HCT116 (cell line): ENCODE data around the gene TTBK1. TPM values are rescaled to one million over a fixed set of nuclear protein-coding genes. Genes with fewer than 3 reads are reported as not detected.

Experiments used
- ATAC-seq: fragments of 200-7000 bp; cut with Tn5 transposase; 2 replicates; pipeline ENCODE4 v1.9.1; 2020; ENCODE audit warnings: mild to moderate bottlenecking, moderate library complexity
- BruUV-seq: library from RNA; stranded (reverse); fragments of 400-500 nt; replicated peaks from 2 replicates; lab custom pipeline; 2021; lab: Mats Ljungman, UMichigan
- CTCF ChIA-PET: fragments of 300-600 bp; sonication (Branson Sonifier 250); formaldehyde crosslinking; loops from one replicate; lab custom pipeline; 2021; ENCODE audit warnings: antibody characterized with exemption; lab: Charles Lee
- POLR2A ChIA-PET: fragments of 300-600, 350-600 bp; sonication (Branson Sonifier 250); formaldehyde crosslinking; loops from one replicate; lab custom pipeline; 2021; ENCODE audit warnings: antibody characterized with exemption; lab: Charles Lee
- RAD21 ChIA-PET, 2 experiments: fragments of 300-600 bp; sonication (Branson Sonifier 250); formaldehyde crosslinking; loops; one replicate each; lab custom pipeline; 2023; ENCODE audit warnings: low total read pairs in 2 of 2; ENCODE audit not compliant: uncharacterized antibody in 2 of 2, unreplicated experiment in 2 of 2, low non-redundant PET in 1 of 2; lab: Charles Lee
- DNase-seq: peaks from one replicate; pipeline ENCODE4 v3.0.0-alpha.2; 2010; ENCODE audit warnings: low read depth, low spot score
- H2AFZ ChIP-seq: fragments of 200-600 bp; shearing (Covaris generic), sonication (generic); 2 replicates; pipeline ENCODE4 v1.6.1; 2017; ENCODE audit warnings: low read depth, mixed run types, mixed read lengths, antibody characterized with exemption, low read length; ENCODE audit not compliant: poor library complexity, severe bottlenecking
- H3K27ac ChIP-seq: 2 replicates; pipeline ENCODE4 v1.5.1; 2012; ENCODE audit warnings: low read depth, low read length
- H3K27me3 ChIP-seq: fragments of 200-600 bp; sonication (generic); 2 replicates; pipeline ENCODE4 v1.6.1; 2016; ENCODE audit warnings: mixed run types, low read length, mixed read lengths; ENCODE audit not compliant: insufficient read depth
- H3K36me3 ChIP-seq, 2 experiments: fragments of 200-500 bp in 1 of 2; fragments of 200-600 bp in 1 of 2; sonication (Bioruptor generic) in 1 of 2; sonication (generic) in 1 of 2; 2 replicates each; pipeline versions ENCODE4 v1.5.1 to v1.6.1; 2014 to 2016; ENCODE audit warnings: low read length in 2 of 2, inconsistent platforms in 1 of 2, mixed read lengths in 1 of 2, mixed run types in 1 of 2; ENCODE audit not compliant: insufficient read depth in 2 of 2, control insufficient read depth in 1 of 2
- H3K4me1 ChIP-seq, 2 experiments: fragments of 200-600 bp in 1 of 2; sonication (generic) in 1 of 2; 2 replicates each; pipeline versions ENCODE4 v1.5.1 to v1.6.1; 2012 to 2017; ENCODE audit warnings: low read length in 2 of 2, inconsistent platforms in 1 of 2, mild to moderate bottlenecking in 1 of 2, mixed read lengths in 1 of 2, mixed run types in 1 of 2, moderate library complexity in 1 of 2; ENCODE audit not compliant: insufficient read depth in 2 of 2, control insufficient read depth in 1 of 2
- H3K4me2 ChIP-seq: fragments of 200-600 bp; sonication (generic); 2 replicates; pipeline ENCODE4 v1.6.1; 2017; ENCODE audit warnings: mixed run types, low read length, mixed read lengths
- H3K4me3 ChIP-seq, 2 experiments: fragments of 200-600 bp in 1 of 2; sonication (generic) in 1 of 2; replicated peaks in 1 of 2; 2 replicates each; pipeline ENCODE4 v1.5.1; 2011 to 2016; ENCODE audit warnings: low read length in 2 of 2, control low read depth in 1 of 2, low read depth in 1 of 2, mild to moderate bottlenecking in 1 of 2, mixed read lengths in 1 of 2, mixed run types in 1 of 2
- H3K79me2 ChIP-seq: fragments of 200-600 bp; sonication (generic); 2 replicates; pipeline ENCODE4 v1.6.1; 2017; ENCODE audit warnings: mild to moderate bottlenecking, mixed run types, low read length, moderate library complexity, mixed read lengths; ENCODE audit not compliant: insufficient read depth
- H3K9ac ChIP-seq: fragments of 200-600 bp; sonication (generic); 2 replicates; pipeline ENCODE4 v1.6.1; 2016; ENCODE audit warnings: low read length, mixed read lengths
- H3K9me2 ChIP-seq: fragments of 200-600 bp; sonication (generic), shearing (Covaris generic); 2 replicates; pipeline ENCODE4 v1.6.1; 2017; ENCODE audit warnings: mixed run types, mild to moderate bottlenecking, moderate library complexity; ENCODE audit not compliant: insufficient read depth
- H3K9me3 ChIP-seq, 2 experiments: fragments of 200-500 bp in 1 of 2; fragments of 200-600 bp in 1 of 2; sonication (Bioruptor generic) in 1 of 2; sonication (generic) in 1 of 2; 2 replicates each; pipeline ENCODE4 v1.6.1; 2014 to 2017; ENCODE audit warnings: low read length in 2 of 2, mixed read lengths in 2 of 2, inconsistent platforms in 1 of 2, low read depth in 1 of 2, mild to moderate bottlenecking in 1 of 2, mixed run types in 1 of 2, moderate library complexity in 1 of 2; ENCODE audit not compliant: control insufficient read depth in 1 of 2, insufficient read depth in 1 of 2
- H4K20me1 ChIP-seq: fragments of 200-600 bp; sonication (generic), shearing (Covaris generic); 2 replicates; pipeline ENCODE4 v1.6.1; 2017; ENCODE audit warnings: mixed run types, mild to moderate bottlenecking, moderate library complexity; ENCODE audit not compliant: insufficient read depth
- ATF3 ChIP-seq: IDR thresholded peaks from 2 replicates; pipeline ENCODE4 v1.6.1; 2012
- CBX3 ChIP-seq: IDR thresholded peaks from 2 replicates; pipeline ENCODE4 v1.6.1; 2012; ENCODE audit warnings: low read depth
- CEBPB ChIP-seq: IDR thresholded peaks from 2 replicates; pipeline ENCODE4 v1.6.1; 2012; ENCODE audit warnings: low read depth
- CTCF ChIP-seq, 3 experiments: fragments of 200-600 bp in 1 of 3; sonication (generic) in 1 of 3; IDR thresholded peaks in 2 of 3; conservative IDR thresholded peaks in 1 of 3; 2 replicates each; pipeline ENCODE4 v1.5.1; 2012 to 2017; ENCODE audit warnings: low read depth in 2 of 3, low read length in 2 of 3, antibody characterized with exemption in 1 of 3, borderline replicate concordance in 1 of 3, control low read depth in 1 of 3, mild to moderate bottlenecking in 1 of 3, mixed read lengths in 1 of 3, mixed run types in 1 of 3, moderate library complexity in 1 of 3; ENCODE audit not compliant: insufficient read depth in 1 of 3
- ELF1 ChIP-seq: IDR thresholded peaks from 2 replicates; pipeline ENCODE4 v1.6.1; 2012; ENCODE audit warnings: low read depth, borderline replicate concordance
- EZH2 ChIP-seq: fragments of 200-600 bp; sonication (generic); IDR thresholded peaks from 2 replicates; pipeline ENCODE4 v1.6.1; 2017; ENCODE audit warnings: antibody characterized with exemption, mixed run types
- EZH2phosphoT487 ChIP-seq: fragments of 200-600 bp; IDR thresholded peaks from 2 replicates; pipeline ENCODE4 v1.6.1; 2018; ENCODE audit warnings: antibody characterized with exemption, borderline replicate concordance
- FOSL1 ChIP-seq: IDR thresholded peaks from 2 replicates; pipeline ENCODE4 v1.6.1; 2012; ENCODE audit warnings: low read depth
- JUND ChIP-seq: IDR thresholded peaks from 2 replicates; pipeline ENCODE4 v1.6.1; 2012
- POLR2A ChIP-seq: IDR thresholded peaks from 2 replicates; pipeline ENCODE4 v1.7.0; 2011; ENCODE audit warnings: borderline replicate concordance; ENCODE audit not compliant: insufficient read depth, insufficient read length; ENCODE audit errors: extremely low read depth
- POLR2AphosphoS5 ChIP-seq: IDR thresholded peaks from 2 replicates; pipeline ENCODE4 v1.6.1; 2011; ENCODE audit warnings: mild to moderate bottlenecking, low read depth, low read length, moderate library complexity
- SIN3A ChIP-seq: IDR thresholded peaks from 2 replicates; pipeline ENCODE4 v1.6.1; 2012; ENCODE audit warnings: low read depth
- SP1 ChIP-seq: IDR thresholded peaks from 2 replicates; pipeline ENCODE4 v1.6.1; 2012; ENCODE audit warnings: low read depth
- SRF ChIP-seq: IDR thresholded peaks from 2 replicates; pipeline ENCODE4 v1.6.1; 2012; ENCODE audit warnings: low read depth
- TCF7L2 ChIP-seq: IDR thresholded peaks from 2 replicates; pipeline ENCODE4 v1.7.0; 2011; ENCODE audit warnings: borderline replicate concordance, inconsistent platforms; ENCODE audit not compliant: insufficient read depth, insufficient read length; ENCODE audit errors: extremely low read depth
- YY1 ChIP-seq: IDR thresholded peaks from 2 replicates; pipeline ENCODE4 v1.6.1; 2011; ENCODE audit warnings: low read length, low read depth, moderate library complexity, mild to moderate bottlenecking; ENCODE audit not compliant: insufficient replicate concordance; ENCODE audit errors: extremely low read depth
- ZFX ChIP-seq: fragments of 450-650 bp; IDR thresholded peaks from 2 replicates; pipeline ENCODE4 v1.6.1; 2017
- ZNF274 ChIP-seq: fragments of 200-500 bp; sonication (Bioruptor generic); IDR thresholded peaks from 2 replicates; pipeline ENCODE4 v1.6.1; 2014; ENCODE audit warnings: mild to moderate bottlenecking, low read depth, low read length, inconsistent platforms
- intact Hi-C: fragments of 100-400 bp; cut with micrococcal nuclease; formaldehyde crosslinking; loops from 2 replicates; pipeline ENCODE4 v1.10.0; 2022
- total RNA-seq: library from RNA; stranded (reverse); gene quantifications from one replicate; pipeline ENCODE4 v1.2.1, GENCODE V29; 2021; ENCODE audit not compliant: unreplicated experiment
- TF ChIP-seq, protein P1 (sequence below): IDR thresholded peaks from 2 replicates; pipeline ENCODE4 v1.6.1; 2012; ENCODE audit warnings: low read depth
- TF ChIP-seq, protein P2 (sequence below): IDR thresholded peaks from 2 replicates; pipeline ENCODE4 v1.6.1; 2012

The TTBK1 gene
- total RNA-seq, 1 experiment from 2014 or later: not detected

GRCh38 chr6:43295456-43295855 is 52.2 kb downstream of the TTBK1 start:
- Histone ChIP-seq H3K4me2 (no peak overlapping the region), H3K4me3 (no peak overlapping the region), H3K36me3 (no peaks in the 10 kb centered on the region), H3K9me3 (no peaks in the 10 kb centered on the region), H4K20me1 (no peaks in the 10 kb centered on the region), H3K9ac (no peak overlapping the region), H3K79me2 (no peaks in the 10 kb centered on the region), H2AFZ (no peak overlapping the region), H3K27ac (no peak overlapping the region), H3K9me2 (no peaks in the 10 kb centered on the region), H3K4me1 (no peaks in the 10 kb centered on the region), H3K27me3 (no peaks in the 10 kb centered on the region)
- ChIA-PET POLR2A (no interaction called here), RAD21 (no interaction called here), CTCF (no interaction called here)
- DNase-seq (no peak), ATAC-seq (no peak)
- TF ChIP-seq ATF3 (no peak), SP1 (no peak), POLR2A (no peak), FOSL1 (no peak), ZNF274 (no peak), POLR2AphosphoS5 (no peak), YY1 (no peak), CBX3 (no peak), SRF (no peak), SIN3A (no peak), JUND (no peak), TCF7L2 (no peak), ZFX (no peak), CTCF (IDR thresholded peaks at IDR 0.05 in 2 of 3, conservative IDR thresholded peaks at IDR 0.05 in 1 of 3; ENCODE audit: borderline replicate concordance in 1 of 3, insufficient read depth in 1 of 3, low read depth in 2 of 3, low read length in 2 of 3) (no peak), EZH2 (no peak), ELF1 (no peak), CEBPB (no peak), EZH2phosphoT487 (no peak)
- TF ChIP-seq, protein P1, sequence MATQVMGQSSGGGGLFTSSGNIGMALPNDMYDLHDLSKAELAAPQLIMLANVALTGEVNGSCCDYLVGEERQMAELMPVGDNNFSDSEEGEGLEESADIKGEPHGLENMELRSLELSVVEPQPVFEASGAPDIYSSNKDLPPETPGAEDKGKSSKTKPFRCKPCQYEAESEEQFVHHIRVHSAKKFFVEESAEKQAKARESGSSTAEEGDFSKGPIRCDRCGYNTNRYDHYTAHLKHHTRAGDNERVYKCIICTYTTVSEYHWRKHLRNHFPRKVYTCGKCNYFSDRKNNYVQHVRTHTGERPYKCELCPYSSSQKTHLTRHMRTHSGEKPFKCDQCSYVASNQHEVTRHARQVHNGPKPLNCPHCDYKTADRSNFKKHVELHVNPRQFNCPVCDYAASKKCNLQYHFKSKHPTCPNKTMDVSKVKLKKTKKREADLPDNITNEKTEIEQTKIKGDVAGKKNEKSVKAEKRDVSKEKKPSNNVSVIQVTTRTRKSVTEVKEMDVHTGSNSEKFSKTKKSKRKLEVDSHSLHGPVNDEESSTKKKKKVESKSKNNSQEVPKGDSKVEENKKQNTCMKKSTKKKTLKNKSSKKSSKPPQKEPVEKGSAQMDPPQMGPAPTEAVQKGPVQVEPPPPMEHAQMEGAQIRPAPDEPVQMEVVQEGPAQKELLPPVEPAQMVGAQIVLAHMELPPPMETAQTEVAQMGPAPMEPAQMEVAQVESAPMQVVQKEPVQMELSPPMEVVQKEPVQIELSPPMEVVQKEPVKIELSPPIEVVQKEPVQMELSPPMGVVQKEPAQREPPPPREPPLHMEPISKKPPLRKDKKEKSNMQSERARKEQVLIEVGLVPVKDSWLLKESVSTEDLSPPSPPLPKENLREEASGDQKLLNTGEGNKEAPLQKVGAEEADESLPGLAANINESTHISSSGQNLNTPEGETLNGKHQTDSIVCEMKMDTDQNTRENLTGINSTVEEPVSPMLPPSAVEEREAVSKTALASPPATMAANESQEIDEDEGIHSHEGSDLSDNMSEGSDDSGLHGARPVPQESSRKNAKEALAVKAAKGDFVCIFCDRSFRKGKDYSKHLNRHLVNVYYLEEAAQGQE: no peak
- TF ChIP-seq, protein P2, sequence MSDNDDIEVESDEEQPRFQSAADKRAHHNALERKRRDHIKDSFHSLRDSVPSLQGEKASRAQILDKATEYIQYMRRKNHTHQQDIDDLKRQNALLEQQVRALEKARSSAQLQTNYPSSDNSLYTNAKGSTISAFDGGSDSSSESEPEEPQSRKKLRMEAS: no peak
- intact Hi-C loops: no loop called here
- no TSS peak for BruUV-seq
